B cell (primary cell): ENCODE data around the gene CAV2. TPM values are rescaled to one million over a fixed set of nuclear protein-coding genes. Genes with fewer than 3 reads are reported as not detected.

Experiments
- ATAC-seq: fragments of 200-7000 bp; cut with Tn5 transposase; one replicate; pipeline ENCODE4 v1.10.0; 2021; ENCODE audit warnings: low read depth, mild to moderate bottlenecking, moderate number of reproducible peaks, moderate library complexity
- CTCF ChIA-PET: fragments of 350-600 bp; sonication (Branson Sonifier 250); formaldehyde crosslinking; loops from one replicate; lab custom pipeline; 2021; ENCODE audit warnings: antibody characterized with exemption, inconsistent platforms; lab: Charles Lee
- POLR2A ChIA-PET: fragments of 350-600 bp; sonication (Branson Sonifier 250); formaldehyde crosslinking; loops from one replicate; lab custom pipeline; 2021; ENCODE audit warnings: antibody characterized with exemption; lab: Charles Lee
- DNase-seq: peaks from one replicate; pipeline ENCODE4 v3.0.0; 2013
- H2AFZ ChIP-seq: 2 replicates; pipeline ENCODE4 v1.6.1; 2012; ENCODE audit warnings: mild to moderate bottlenecking, low read depth, low read length; ENCODE audit not compliant: insufficient read depth, poor library complexity, severe bottlenecking
- H3K27ac ChIP-seq, 2 donors: 1 replicate in 1 of 2; 2 replicates in 1 of 2; pipeline ENCODE4 v1.5.1; 2012 to 2013; ENCODE audit warnings: low read length in 2 of 2, mild to moderate bottlenecking in 2 of 2, moderate library complexity in 1 of 2
- H3K27me3 ChIP-seq, 4 experiments: fragments of 200-600 bp in 1 of 4; sonication (generic) in 1 of 4; replicated peaks in 1 of 4; 1 replicate in 2 of 4; 2 replicates in 2 of 4; pipeline versions ENCODE4 v1.6.1 to v1.7.0; 2013 to 2016; ENCODE audit warnings: low read length in 3 of 4, mild to moderate bottlenecking in 2 of 4, mixed read lengths in 1 of 4, moderate library complexity in 1 of 4; ENCODE audit not compliant: insufficient read depth in 4 of 4, control insufficient read depth in 3 of 4; ENCODE audit errors: control extremely low read depth in 1 of 4
- H3K36me3 ChIP-seq, 2 experiments: replicated peaks in 1 of 2; 1 replicate in 1 of 2; 2 replicates in 1 of 2; pipeline versions ENCODE4 v1.6.1 to v1.7.1; 2013; ENCODE audit warnings: low read length in 1 of 2; ENCODE audit not compliant: insufficient read depth in 2 of 2, control insufficient read depth in 1 of 2; ENCODE audit errors: control extremely low read depth in 1 of 2, extremely low read depth in 1 of 2
- H3K4me1 ChIP-seq, 2 donors: fragments of 200-600 bp in 1 of 2; sonication (generic) in 1 of 2; 1 replicate in 1 of 2; 2 replicates in 1 of 2; pipeline versions ENCODE4 v1.5.1 to v1.6.1; 2013 to 2017; ENCODE audit warnings: low read length in 2 of 2; ENCODE audit not compliant: control insufficient read depth in 2 of 2, insufficient read depth in 2 of 2
- H3K4me2 ChIP-seq: replicated peaks from 2 replicates; pipeline ENCODE3; 2012; ENCODE audit warnings: mild to moderate bottlenecking, low read depth, low read length; ENCODE audit not compliant: poor library complexity, severe bottlenecking
- H3K4me3 ChIP-seq, 5 experiments: fragments of 200-600 bp in 1 of 5; sonication (generic) in 1 of 5; 1 replicate in 3 of 5; 2 replicates in 2 of 5; pipeline versions ENCODE4 v1.5.1 to v1.7.0; 2011 to 2016; ENCODE audit warnings: low read length in 4 of 5, mild to moderate bottlenecking in 4 of 5, low read depth in 2 of 5, control low read depth in 1 of 5, moderate library complexity in 1 of 5; ENCODE audit not compliant: insufficient read depth in 1 of 5; ENCODE audit errors: control extremely low read depth in 1 of 5, extremely low read depth in 1 of 5
- H3K79me2 ChIP-seq: fragments of 200-600 bp; sonication (generic); one replicate; pipeline ENCODE4 v1.6.0; 2016; ENCODE audit warnings: low read length; ENCODE audit not compliant: control insufficient read depth, insufficient read depth
- H3K9ac ChIP-seq: fragments of 200-600 bp; sonication (generic); 2 replicates; pipeline ENCODE4 v1.6.1; 2017; ENCODE audit warnings: mild to moderate bottlenecking, low read length, moderate library complexity
- H3K9me3 ChIP-seq, 3 donors: one replicate each; pipeline versions ENCODE4 v1.6.1 to v1.7.1; 2013; ENCODE audit warnings: low read length in 2 of 3; ENCODE audit not compliant: control insufficient read depth in 2 of 3, insufficient read depth in 1 of 3; ENCODE audit errors: control extremely low read depth in 1 of 3
- H4K20me1 ChIP-seq: 2 replicates; pipeline ENCODE4 v1.6.0; 2012; ENCODE audit warnings: mild to moderate bottlenecking, low read length; ENCODE audit not compliant: insufficient read depth, control insufficient read depth, poor library complexity, severe bottlenecking
- H3K27ac Mint-ChIP-seq: one replicate; pipeline ENCODE4 v1.8.0; 2021; ENCODE audit warnings: mixed read lengths
- H3K27me3 Mint-ChIP-seq: one replicate; pipeline ENCODE4 v1.8.0; 2021; ENCODE audit warnings: mixed read lengths
- H3K4me1 Mint-ChIP-seq: one replicate; pipeline ENCODE4 v1.8.0; 2021; ENCODE audit warnings: mixed read lengths
- H3K4me3 Mint-ChIP-seq: one replicate; pipeline ENCODE4 v1.8.0; 2021; ENCODE audit warnings: mixed read lengths
- H3K9me3 Mint-ChIP-seq: one replicate; pipeline ENCODE4 v1.8.0; 2022; ENCODE audit warnings: mixed read lengths; ENCODE audit not compliant: insufficient read depth
- EZH2 ChIP-seq: IDR thresholded peaks from 2 replicates; pipeline ENCODE4 v1.6.1; 2012; ENCODE audit warnings: borderline replicate concordance, low read depth, mild to moderate bottlenecking, moderate library complexity, low read length; ENCODE audit not compliant: insufficient read depth, poor library complexity, severe bottlenecking
- WGBS: methylation state at CpG from one replicate; pipeline ENCODE4 v1.1.5; 2013; ENCODE audit warnings: missing lambda C conversion rate; ENCODE audit not compliant: insufficient coverage; 5-methylcytosine and 5-hydroxymethylcytosine counted together
- intact Hi-C: fragments of 100-400 bp; cut with micrococcal nuclease; formaldehyde crosslinking; loops from one replicate; pipeline ENCODE4 v1.10.0; 2022
- polyA plus RNA-seq: library from polyadenylated mRNA; depleted of rRNA; stranded (reverse); fragments of >200 nt; gene quantifications from 2 replicates; pipeline ENCODE4 v1.2.3, GENCODE V29; 2012
- total RNA-seq, 2 donors: library from RNA; stranded (reverse); fragments of 120-200 nt in 1 of 2; gene quantifications; 1 replicate in 1 of 2; 2 replicates in 1 of 2; pipeline versions ENCODE4 v1.2.3 to v1.2.4, GENCODE V29; 2013 to 2022
- TF ChIP-seq, protein P1 (sequence below): fragments of 200-600 bp; IDR thresholded peaks from one replicate; pipeline ENCODE4 v1.8.0; 2022; ENCODE audit warnings: antibody characterized with exemption, mild to moderate bottlenecking

The CAV2 gene
- total and polyA plus RNA-seq, 2 donors (not counting 1 experiment from before 2014, with no cell fraction given) = not detected

DNA sequence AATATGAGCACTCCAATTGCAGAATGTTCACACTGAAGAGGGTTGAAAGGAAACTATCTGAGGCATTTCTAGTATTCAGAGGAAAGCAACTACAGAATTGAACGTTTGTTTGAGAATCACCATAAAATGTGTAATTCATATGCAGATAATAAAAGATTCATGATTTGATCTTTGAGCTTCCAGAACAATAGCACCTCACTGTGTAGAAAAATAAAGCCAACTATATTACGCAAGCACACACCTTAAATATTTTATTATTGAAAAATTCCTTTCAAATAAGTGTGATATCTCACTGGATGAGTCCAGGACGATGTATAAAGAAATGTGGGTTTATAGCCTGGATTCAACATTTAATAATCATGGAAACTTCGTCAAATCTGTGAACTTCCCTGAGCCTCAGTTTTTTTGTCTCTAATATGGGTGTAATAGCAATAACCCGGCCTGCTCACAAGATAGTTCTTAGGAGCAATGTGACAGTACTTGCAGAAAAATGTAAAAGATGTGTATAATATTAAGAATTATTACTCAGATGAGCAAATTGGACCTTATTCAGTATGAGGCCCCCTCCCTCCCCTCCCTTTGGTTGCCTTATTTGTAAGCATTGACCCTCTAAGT is 11.5 kb upstream of the CAV2 start:
- Histone ChIP-seq H2AFZ (no peak overlapping the region), H3K27me3 (peaks cover 0 to 5% (median 2%) of the 10 kb centered on the region in 4 experiments), H3K36me3 (no peaks in the 10 kb centered on the region), H3K4me2 (no peak overlapping the region), H3K79me2 (no peaks in the 10 kb centered on the region), H3K4me3 (no peak overlapping the region), H3K4me1 (no peaks in the 10 kb centered on the region), H3K9me3 (no peaks in the 10 kb centered on the region), H4K20me1 (no peaks in the 10 kb centered on the region), H3K9ac (no peak overlapping the region), H3K27ac (no peak overlapping the region)
- ChIA-PET POLR2A (no interaction called here), CTCF (no interaction called here)
- Mint-ChIP-seq H3K4me1 (no peaks in the 10 kb centered on the region), H3K27me3 (peaks cover 48% of the 10 kb centered on the region), H3K9me3 (no peaks in the 10 kb centered on the region), H3K27ac (no peak overlapping the region), H3K4me3 (no peak overlapping the region)
- DNase-seq (no peak), ATAC-seq (no peak)
- WGBS = no CpG with 5 or more reads among the region's 5 CpGs
- TF ChIP-seq, protein P1, sequence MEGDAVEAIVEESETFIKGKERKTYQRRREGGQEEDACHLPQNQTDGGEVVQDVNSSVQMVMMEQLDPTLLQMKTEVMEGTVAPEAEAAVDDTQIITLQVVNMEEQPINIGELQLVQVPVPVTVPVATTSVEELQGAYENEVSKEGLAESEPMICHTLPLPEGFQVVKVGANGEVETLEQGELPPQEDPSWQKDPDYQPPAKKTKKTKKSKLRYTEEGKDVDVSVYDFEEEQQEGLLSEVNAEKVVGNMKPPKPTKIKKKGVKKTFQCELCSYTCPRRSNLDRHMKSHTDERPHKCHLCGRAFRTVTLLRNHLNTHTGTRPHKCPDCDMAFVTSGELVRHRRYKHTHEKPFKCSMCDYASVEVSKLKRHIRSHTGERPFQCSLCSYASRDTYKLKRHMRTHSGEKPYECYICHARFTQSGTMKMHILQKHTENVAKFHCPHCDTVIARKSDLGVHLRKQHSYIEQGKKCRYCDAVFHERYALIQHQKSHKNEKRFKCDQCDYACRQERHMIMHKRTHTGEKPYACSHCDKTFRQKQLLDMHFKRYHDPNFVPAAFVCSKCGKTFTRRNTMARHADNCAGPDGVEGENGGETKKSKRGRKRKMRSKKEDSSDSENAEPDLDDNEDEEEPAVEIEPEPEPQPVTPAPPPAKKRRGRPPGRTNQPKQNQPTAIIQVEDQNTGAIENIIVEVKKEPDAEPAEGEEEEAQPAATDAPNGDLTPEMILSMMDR = no peak
- no peak for TF ChIP-seq EZH2
- intact Hi-C loops = no loop called here

DNA sequence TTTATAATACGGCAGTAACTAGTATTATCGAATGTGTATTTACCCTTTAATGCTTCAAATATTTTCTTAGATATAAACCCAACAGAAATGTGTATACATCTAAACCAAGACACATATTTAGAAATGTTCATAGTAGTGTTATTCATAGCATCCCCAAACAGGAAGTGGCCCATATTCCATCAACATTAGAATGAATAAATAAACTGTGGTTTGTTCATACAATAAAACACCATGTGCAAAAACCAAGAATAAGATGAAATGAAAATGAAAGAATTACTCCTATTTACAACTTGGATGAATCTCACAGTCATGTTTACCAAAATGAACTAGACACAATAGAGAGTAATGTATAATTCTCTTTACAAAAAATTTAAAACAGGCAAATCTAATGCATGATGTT is 9.2 kb upstream of the CAV2 start:
- Histone ChIP-seq H3K79me2 (no peaks in the 10 kb centered on the region), H3K4me2 (no peak overlapping the region), H3K27ac (no peak overlapping the region), H3K4me3 (no peak overlapping the region), H3K9ac (no peak overlapping the region), H4K20me1 (no peaks in the 10 kb centered on the region), H3K9me3 (no peaks in the 10 kb centered on the region), H3K4me1 (no peaks in the 10 kb centered on the region), H3K36me3 (no peaks in the 10 kb centered on the region), H2AFZ (no peak overlapping the region), H3K27me3 (peaks cover 0 to 5% (median 2%) of the 10 kb centered on the region in 4 experiments)
- no peaks in the 10 kb centered on the region for H3K9me3 Mint-ChIP-seq
- no peaks in the 10 kb centered on the region for H3K4me1 Mint-ChIP-seq
- TF ChIP-seq EZH2 = no peak
- TF ChIP-seq, protein P1 = no peak
- ATAC-seq = no peak
- DNase-seq = no peak
- intact Hi-C loops = no loop called here
- peaks cover 35% of the 10 kb centered on the region for H3K27me3 Mint-ChIP-seq
- WGBS = no CpG with 5 or more reads among the region's 2 CpGs
- no peak overlapping the region for H3K4me3 Mint-ChIP-seq
- ChIA-PET POLR2A (no interaction called here), CTCF (no interaction called here)
- no peak overlapping the region for H3K27ac Mint-ChIP-seq
